NCI-H748 (cell line): ENCODE results near the gene GABBR1.
A peak's percentile ranks its signal among the peaks of the same experiment; 100 is the strongest.

Experiments used
- DNase-seq: peaks from one replicate; lab custom pipeline; 2025; ENCODE audit not compliant: unreplicated experiment; lab: John Stamatoyannopoulos, UW

Gene GABBR1

GRCh38 chr6:29655658-29656057 is 22.7 kb upstream of the GABBR1 start:
- no peak for DNase-seq

- peak; percentile 83 for DNase-seq
These were observed 20.6 kb upstream of the GABBR1 start for GRCh38 chr6:29653452-29654038.

GRCh38 chr6:29652198-29652584 is 19.2 kb upstream of the GABBR1 start:
- no peak for DNase-seq

GRCh38 chr6:29651413-29652197 is 18.6 kb upstream of the GABBR1 start:
- peak; percentile 60 for DNase-seq

- peak; percentile 99 for DNase-seq
These were observed 17.0 kb upstream of the GABBR1 start for GRCh38 chr6:29649701-29650673.

- DNase-seq, result peak; percentile 65
These were observed 15.1 kb upstream of the GABBR1 start for GRCh38 chr6:29647927-29648642.

- DNase-seq, result no peak
These were observed 8.6 kb upstream of the GABBR1 start for GRCh38 chr6:29641430-29642148.

GRCh38 chr6:29637247-29637646 is 4.3 kb upstream of the GABBR1 start:
- DNase-seq, result no peak

GRCh38 chr6:29633534-29633905 is 537 bp upstream of the GABBR1 start:
- peak; percentile 80 for DNase-seq

GRCh38 chr6:29631860-29632731 is 887 bp downstream of the GABBR1 start:
- peak; percentile 86 for DNase-seq

GRCh38 chr6:29631209-29631810 is 1.7 kb downstream of the GABBR1 start:
- no peak for DNase-seq

- no peak for DNase-seq
These were observed 2.7 kb downstream of the GABBR1 start for GRCh38 chr6:29630315-29630714.

GRCh38 chr6:29629571-29629970 is 3.4 kb downstream of the GABBR1 start:
- no peak for DNase-seq

- DNase-seq, result peak; percentile 93
These were observed 4.3 kb downstream of the GABBR1 start for GRCh38 chr6:29628419-29629281.

- DNase-seq, result peak; percentile 90
These were observed 5.1 kb downstream of the GABBR1 start for GRCh38 chr6:29627755-29628418.

GRCh38 chr6:29626948-29627754 is 5.8 kb downstream of the GABBR1 start:
- DNase-seq, result peak; percentile 45
